Fibroblast of villous mesenchyme (primary cell): Measurements from ENCODE around the gene TXNDC12. TPM values are rescaled to one million over a fixed set of nuclear protein-coding genes. Genes with fewer than 3 reads are reported as not detected.
"Not testable (repeated sequence)": the region's sequence is repeated elsewhere in the genome, so short reads cannot be mapped to it uniquely, and the experiment has no call there.

Experiments
- DNase-seq: peaks from one replicate; pipeline ENCODE4 v3.0.0-alpha.2; 2010; ENCODE audit warnings: low read depth
- H3K4me3 ChIP-seq: 2 replicates; pipeline ENCODE4 v1.5.1; 2011; ENCODE audit warnings: low read depth, mild to moderate bottlenecking, low read length
- CTCF ChIP-seq: IDR thresholded peaks from 2 replicates; pipeline ENCODE4 v1.5.1; 2012; ENCODE audit warnings: low read depth, mild to moderate bottlenecking, low read length; ENCODE audit not compliant: insufficient read depth
- total RNA-seq: library from RNA; depleted of rRNA; stranded (reverse); fragments of >200 nt; gene quantifications from 2 replicates; pipeline ENCODE4 v1.2.3, GENCODE V29; 2012

TXNDC12 gene
- total RNA-seq, 1 donor = 57.0 TPM

- peak; percentile 36 for DNase-seq
- TF ChIP-seq CTCF = no peak
- peak overlapping the region; percentile 92 for H3K4me3 ChIP-seq
These were observed 2.3 kb upstream of the TXNDC12 start for GRCh38 chr1:52057255-52057654.

GRCh38 chr1:52056937-52057231, 1.9 kb upstream of the TXNDC12 start:
- TF ChIP-seq CTCF = no peak
- DNase-seq = no peak
- H3K4me3 ChIP-seq = peak overlapping the region; percentile 92

DNA sequence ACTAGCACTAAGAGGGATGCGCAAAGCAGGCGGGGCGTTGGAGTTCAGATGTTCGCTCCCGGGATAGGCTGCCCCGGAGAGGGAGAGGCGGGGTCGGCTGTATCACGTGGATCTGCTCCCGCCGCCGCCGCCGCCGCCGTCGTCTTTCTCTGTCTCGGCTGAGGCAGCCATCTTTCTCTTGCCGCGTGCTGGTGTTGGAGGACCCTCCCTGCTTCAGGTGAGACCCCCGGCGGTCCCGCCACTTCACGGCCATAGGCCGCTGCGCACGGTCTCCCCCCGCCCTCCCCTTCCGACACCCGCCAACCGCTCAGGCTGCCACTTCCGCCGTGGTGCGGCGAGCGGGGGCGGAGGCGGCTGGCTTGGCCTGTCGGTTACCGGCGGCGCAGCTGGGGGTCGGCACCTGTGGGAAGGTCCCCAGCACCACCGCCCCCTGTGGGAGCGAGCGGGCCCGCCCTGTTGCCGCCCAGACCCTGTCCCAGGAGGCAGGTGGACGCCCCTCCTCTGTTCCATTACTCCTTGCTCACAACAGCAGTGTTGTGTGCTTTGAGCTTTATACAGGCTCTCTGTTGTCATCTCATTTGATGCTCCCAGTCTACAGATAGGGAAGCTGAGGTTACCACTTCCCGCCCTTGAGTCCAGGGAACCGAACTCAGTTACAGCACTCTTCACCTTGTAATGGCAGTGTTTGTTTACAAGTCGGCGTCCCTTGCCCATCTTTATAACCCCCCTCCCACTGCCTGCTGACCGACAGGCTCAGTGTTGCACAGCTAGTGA, 1.4 kb upstream of the TXNDC12 start, which contains the start of gene BTF3L4:
Gene BTF3L4 (plus strand): TSS at position 133 of the 774 bp plus-strand sequence. CDS start 3,553 bp downstream, outside the sequence.
- DNase-seq = peak; percentile 91
- no peak for TF ChIP-seq CTCF
- H3K4me3 ChIP-seq = peak within 1 kb of the TSS; percentile 92

GRCh38 chr1:52055866-52056162, 823 bp upstream of the TXNDC12 start:
- no peak for DNase-seq
- TF ChIP-seq CTCF = no peak

DNA sequence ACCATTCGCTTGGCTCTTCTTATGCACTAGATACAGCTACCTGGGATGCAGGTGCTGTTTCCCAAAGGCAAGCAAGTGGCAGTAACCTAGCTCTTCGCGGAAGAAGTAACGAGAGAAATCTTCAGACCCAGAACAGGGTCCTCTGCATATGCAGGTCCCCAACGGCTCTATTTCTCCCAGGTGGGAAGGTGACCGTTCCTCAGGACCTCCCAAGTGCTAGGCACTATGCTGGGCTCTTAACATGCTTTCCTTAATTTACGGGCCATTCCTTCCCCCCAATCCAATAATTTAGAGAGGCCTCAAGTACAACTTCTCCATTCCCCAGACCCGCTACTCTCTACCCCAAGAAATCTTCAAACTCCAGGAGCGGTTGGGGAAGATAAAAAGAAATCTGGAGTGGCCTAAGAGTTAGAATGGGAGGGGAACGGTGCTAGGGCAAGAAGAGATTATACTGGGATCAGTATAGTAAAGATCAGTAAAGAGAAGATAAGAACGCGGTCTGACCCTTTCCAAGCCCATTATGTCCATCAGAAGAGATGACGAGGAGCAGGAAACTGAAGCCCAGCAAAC, 410 bp downstream of the TXNDC12 start:
- DNase-seq = no peak
- TF ChIP-seq CTCF = no peak
- peak overlapping the region; percentile 92 for H3K4me3 ChIP-seq

More at GRCh38 chr1:52055866-52056162, 823 bp upstream of the TXNDC12 start:
- H3K4me3 ChIP-seq = peak overlapping the region; percentile 92

- no peak for DNase-seq
- TF ChIP-seq CTCF = no peak
- peak overlapping the region; percentile 92 for H3K4me3 ChIP-seq
These were observed 1.1 kb downstream of the TXNDC12 start for GRCh38 chr1:52053862-52054261.

DNA sequence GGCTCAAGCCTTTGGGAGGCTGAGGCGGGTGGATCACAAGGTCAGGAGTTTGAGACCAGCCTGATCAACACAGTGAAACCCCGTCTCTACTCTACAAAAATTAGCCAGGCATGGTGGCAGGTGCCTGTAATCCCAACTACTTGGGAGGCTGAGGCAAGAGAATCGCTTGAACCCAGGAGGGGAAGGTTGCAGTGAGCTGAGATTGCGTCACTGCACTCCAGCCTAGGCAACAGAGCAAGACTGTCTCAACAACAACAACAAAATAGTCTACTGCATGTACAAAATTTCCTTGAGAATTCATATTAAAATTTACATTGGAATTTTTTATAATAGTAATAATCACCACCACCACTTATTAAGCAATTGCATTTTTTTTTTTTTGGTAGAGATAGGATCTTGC, 5.7 kb downstream of the TXNDC12 start:
- DNase-seq, H3K4me3 ChIP-seq: not testable (repeated sequence)

- H3K4me3 ChIP-seq = not testable (repeated sequence)
These were observed 9.3 kb downstream of the TXNDC12 start for GRCh38 chr1:52045666-52046195.

More at GRCh38 chr1:52045666-52046195, 9.3 kb downstream of the TXNDC12 start:
- not testable (repeated sequence) for DNase-seq
